NT2/D1 (cell line): ENCODE results near the gene COP1.
"Not testable (repeated sequence)": the region's sequence is repeated elsewhere in the genome, so short reads cannot be mapped to it uniquely, and the experiment has no call there.

Experiments used
- DNase-seq: peaks from one replicate; pipeline ENCODE4 v3.0.0-alpha.2; 2011; ENCODE audit warnings: low read depth, low spot score
- H3K27me3 ChIP-seq: 2 replicates; pipeline ENCODE4 v1.6.0; 2011; ENCODE audit warnings: mild to moderate bottlenecking; ENCODE audit not compliant: insufficient read length, insufficient read depth
- H3K36me3 ChIP-seq: 2 replicates; pipeline ENCODE4 v1.6.1; 2011; ENCODE audit warnings: mild to moderate bottlenecking, low read length, mixed read lengths; ENCODE audit not compliant: insufficient read depth, insufficient read length
- H3K4me1 ChIP-seq: 2 replicates; pipeline ENCODE4 v1.5.1; 2011; ENCODE audit not compliant: insufficient read depth, insufficient read length
- H3K4me3 ChIP-seq: 2 replicates; pipeline ENCODE4 v1.5.1; 2011; ENCODE audit warnings: low read depth; ENCODE audit not compliant: insufficient read length
- H3K9ac ChIP-seq: 2 replicates; pipeline ENCODE4 v1.6.0; 2011; ENCODE audit warnings: low read depth; ENCODE audit not compliant: insufficient read length
- H3K9me3 ChIP-seq: 2 replicates; pipeline ENCODE4 v1.5.1; 2011; ENCODE audit warnings: mild to moderate bottlenecking, low read length; ENCODE audit not compliant: insufficient read depth
- SUZ12 ChIP-seq: IDR thresholded peaks from 2 replicates; pipeline ENCODE4 v1.6.1; 2011; ENCODE audit not compliant: insufficient read length, insufficient read depth; ENCODE audit errors: extremely low read depth
- YY1 ChIP-seq: IDR thresholded peaks from 2 replicates; pipeline ENCODE4 v1.6.1; 2011; ENCODE audit not compliant: insufficient read length, insufficient read depth
- ZNF274 ChIP-seq: IDR thresholded peaks from 2 replicates; pipeline ENCODE4 v1.6.1; 2011; ENCODE audit warnings: mild to moderate bottlenecking, low read depth, low read length

Gene COP1

DNA sequence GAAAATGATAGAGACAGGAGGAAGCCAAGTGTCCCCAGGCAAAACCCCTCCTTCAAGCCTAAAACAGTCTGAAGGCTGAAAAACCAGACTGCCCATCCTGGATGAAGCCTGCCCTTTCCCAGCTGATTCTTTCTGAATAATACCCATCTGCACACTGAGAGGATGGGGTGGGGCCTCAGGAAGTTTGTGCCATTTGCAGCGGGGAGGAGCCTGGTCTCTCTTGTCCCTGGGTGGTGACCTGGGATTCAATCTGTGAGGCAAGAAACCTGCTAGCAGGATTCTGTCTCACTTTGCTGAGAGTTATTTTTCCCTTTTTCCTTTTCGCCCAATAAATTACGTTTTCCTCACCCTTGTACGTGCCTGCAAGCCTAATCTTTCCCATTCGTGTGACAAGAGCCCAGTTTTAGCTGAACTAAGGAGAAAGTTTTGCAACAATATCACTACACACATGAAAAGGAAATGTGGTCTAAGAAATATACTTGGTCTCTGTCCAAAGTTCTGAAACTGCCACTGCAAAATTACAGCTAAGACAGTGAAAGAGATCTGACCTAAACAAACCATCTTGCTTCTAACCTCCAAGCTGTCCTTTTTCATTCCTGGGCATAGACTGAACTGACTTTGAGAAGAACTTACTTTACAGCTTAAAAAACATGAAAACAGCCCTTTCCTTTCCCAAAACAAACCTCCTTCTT is 105.0 kb downstream of the COP1 start:
- Histone ChIP-seq H3K9ac (no peak overlapping the region), H3K4me1 (no peaks in the 10 kb centered on the region), H3K4me3 (no peak overlapping the region), H3K36me3 (peaks cover 35% of the 10 kb centered on the region), H3K9me3 (peaks cover 48% of the 10 kb centered on the region), H3K27me3 (no peaks in the 10 kb centered on the region)
- DNase-seq, result no peak
- no peak for TF ChIP-seq YY1
- TF ChIP-seq ZNF274, result no peak
- TF ChIP-seq SUZ12, result no peak

DNA sequence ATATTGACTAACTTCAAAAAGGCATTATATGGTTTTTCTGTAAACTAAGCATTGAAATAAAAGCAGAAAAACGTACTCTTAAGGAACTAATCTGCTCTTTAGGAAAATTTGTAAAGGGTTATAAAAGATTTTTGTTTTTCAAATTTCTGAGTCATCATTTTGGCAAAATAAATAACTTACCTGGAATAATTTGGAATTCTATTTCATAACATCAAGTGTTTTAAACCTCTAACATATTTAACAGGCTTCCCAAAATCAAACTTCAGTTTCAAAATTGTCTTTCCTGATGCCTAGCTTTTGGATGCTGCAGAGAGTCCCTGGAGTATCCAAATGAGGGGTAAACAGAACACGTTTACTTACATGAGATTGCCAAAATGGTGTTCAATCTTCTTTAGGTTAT is 108.5 kb downstream of the COP1 start:
- H3K4me1 ChIP-seq, result no peaks in the 10 kb centered on the region
- H3K4me3 ChIP-seq, result no peak overlapping the region
- peaks cover 51% of the 10 kb centered on the region for H3K9me3 ChIP-seq
- no peak overlapping the region for H3K9ac ChIP-seq
- no peaks in the 10 kb centered on the region for H3K27me3 ChIP-seq
- H3K36me3 ChIP-seq, result peaks cover 30% of the 10 kb centered on the region
- TF ChIP-seq SUZ12 (no peak), YY1 (no peak), ZNF274 (no peak)
- no peak for DNase-seq

DNA sequence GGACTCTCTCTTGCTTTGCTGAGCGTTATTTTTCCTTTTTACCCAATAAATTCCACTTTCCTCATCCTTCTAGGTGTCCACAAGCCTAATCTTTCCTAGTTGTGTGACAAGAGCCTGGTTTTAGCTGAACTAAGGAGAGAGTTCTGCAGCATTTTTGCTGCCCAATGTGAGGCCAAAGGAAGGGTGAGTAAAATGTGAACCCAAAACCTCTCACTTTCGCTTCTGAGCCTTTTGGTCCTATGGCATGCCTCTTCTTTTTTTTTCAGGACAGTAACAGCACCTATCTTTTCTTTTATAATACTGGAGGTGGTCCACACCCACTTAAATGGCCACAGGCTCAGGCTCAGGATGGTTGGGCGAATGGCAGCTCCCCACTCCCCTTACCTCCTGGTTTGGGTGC is 111.1 kb downstream of the COP1 start:
- DNase-seq, result no peak
- Histone ChIP-seq H3K9ac (no peak overlapping the region), H3K4me3 (no peak overlapping the region), H3K4me1 (no peaks in the 10 kb centered on the region), H3K36me3 (peaks cover 21% of the 10 kb centered on the region), H3K27me3 (no peaks in the 10 kb centered on the region), H3K9me3 (peaks cover 42% of the 10 kb centered on the region)
- TF ChIP-seq SUZ12 (no peak), YY1 (no peak), ZNF274 (no peak)

DNA sequence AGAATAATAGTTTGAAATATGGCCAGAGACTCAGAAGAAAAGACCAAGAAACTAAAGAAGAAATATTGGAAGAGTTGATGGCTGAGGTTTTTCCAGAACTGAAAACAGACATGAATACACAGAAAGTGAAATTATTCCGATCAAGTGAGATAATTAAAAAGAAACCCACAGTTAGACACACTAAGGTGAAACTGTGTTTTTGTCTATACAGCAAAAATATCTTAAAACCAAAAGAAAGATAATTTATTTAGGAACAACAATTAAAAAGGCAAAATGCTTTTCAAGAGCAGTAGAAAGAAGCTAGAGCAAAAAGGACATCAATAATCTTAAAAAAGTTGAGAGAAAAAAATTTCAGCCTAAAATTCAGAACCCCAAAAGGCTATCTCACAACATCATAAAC is 116.3 kb downstream of the COP1 start:
- Histone ChIP-seq H3K4me1 (no peaks in the 10 kb centered on the region), H3K9ac (no peak overlapping the region), H3K9me3 (no peaks in the 10 kb centered on the region), H3K36me3 (peaks cover 4% of the 10 kb centered on the region), H3K4me3 (no peak overlapping the region), H3K27me3 (no peaks in the 10 kb centered on the region)
- DNase-seq, result no peak
- TF ChIP-seq SUZ12 (no peak), ZNF274 (no peak), YY1 (no peak)

DNA sequence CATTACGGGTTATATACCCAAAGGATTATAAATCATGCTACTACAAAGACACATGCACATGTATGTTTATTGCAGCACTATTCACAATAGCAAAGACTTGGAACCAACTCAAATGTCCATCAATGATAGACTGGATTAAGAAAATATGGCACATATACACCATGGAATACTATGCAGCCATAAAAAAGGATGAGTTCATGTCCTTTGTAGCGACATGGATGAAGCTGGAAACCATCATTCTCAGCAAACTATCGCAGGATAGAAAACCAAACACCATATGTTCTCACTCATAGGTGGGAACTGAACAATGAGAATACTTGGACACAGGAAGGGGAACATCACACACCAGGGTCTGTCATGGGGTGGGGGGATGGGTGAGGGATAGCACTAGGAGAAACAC is 119.3 kb downstream of the COP1 start:
- not testable (repeated sequence) for H3K4me1 ChIP-seq, H3K9me3 ChIP-seq, H3K36me3 ChIP-seq, DNase-seq, H3K9ac ChIP-seq, H3K4me3 ChIP-seq, H3K27me3 ChIP-seq

DNA sequence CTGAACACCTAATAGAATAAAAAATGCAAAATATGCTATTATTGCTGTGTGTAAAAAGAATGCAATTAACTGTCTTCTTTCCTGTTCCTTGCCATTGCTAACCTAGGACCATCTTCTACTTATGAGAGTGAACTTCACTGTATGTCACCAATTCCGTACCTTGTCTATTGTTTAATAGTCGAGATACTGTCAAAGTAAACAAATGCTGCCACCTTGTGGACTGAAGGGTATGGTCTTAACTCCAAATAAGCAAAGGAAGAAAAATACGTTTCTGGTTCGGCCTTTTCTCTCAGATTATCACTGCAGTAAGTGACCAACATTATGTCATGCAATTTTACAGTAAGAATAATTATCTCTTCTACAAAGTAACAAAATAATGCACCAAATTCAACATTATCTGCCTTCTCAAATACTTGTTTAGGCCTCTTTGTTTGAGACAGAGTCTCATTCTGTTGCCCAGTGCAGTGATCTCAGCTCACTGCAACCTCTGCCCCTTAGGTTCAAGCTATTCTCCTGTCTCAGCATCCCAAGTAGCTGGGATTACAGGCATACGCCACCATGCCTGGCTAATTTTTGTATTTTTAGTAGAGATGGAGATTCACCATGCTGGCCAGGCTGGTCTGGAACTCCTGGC is 133.4 kb downstream of the COP1 start:
- peaks cover 9% of the 10 kb centered on the region for H3K9me3 ChIP-seq
- no peak for TF ChIP-seq ZNF274
- TF ChIP-seq YY1, result no peak
- TF ChIP-seq SUZ12, result no peak
- H3K9ac ChIP-seq, result no peak overlapping the region
- H3K4me1 ChIP-seq, result no peaks in the 10 kb centered on the region
- DNase-seq, result peak; percentile 74
- H3K4me3 ChIP-seq, result no peak overlapping the region
- no peaks in the 10 kb centered on the region for H3K36me3 ChIP-seq
- H3K27me3 ChIP-seq, result no peaks in the 10 kb centered on the region

DNA sequence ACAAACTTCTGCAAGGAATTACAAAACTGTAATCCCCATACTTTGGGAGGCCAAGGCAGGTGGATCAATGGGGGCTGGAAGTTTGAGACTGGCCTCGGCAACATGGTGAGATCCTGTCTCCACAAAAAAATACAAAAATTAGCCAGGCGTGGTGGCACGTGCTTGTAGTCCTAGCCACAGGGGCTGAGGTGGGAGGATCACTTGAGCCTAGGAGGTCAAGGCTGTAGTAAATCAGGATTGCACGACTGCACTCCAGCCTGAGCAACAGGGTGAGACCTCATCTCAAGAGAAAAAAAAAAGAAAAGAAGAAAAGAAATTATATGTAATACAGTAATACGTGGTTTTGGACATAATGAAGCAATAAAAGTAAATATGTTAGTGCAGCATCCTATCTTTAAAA is 138.2 kb downstream of the COP1 start:
- DNase-seq, result no peak
- TF ChIP-seq ZNF274, result no peak
- H3K9me3 ChIP-seq, result no peaks in the 10 kb centered on the region
- H3K9ac ChIP-seq, result no peak overlapping the region
- H3K36me3 ChIP-seq, result no peaks in the 10 kb centered on the region
- H3K4me3 ChIP-seq, result no peak overlapping the region
- no peaks in the 10 kb centered on the region for H3K4me1 ChIP-seq
- H3K27me3 ChIP-seq, result no peaks in the 10 kb centered on the region
